LNCaP clone FGC (cell line): Measurements from ENCODE around the gene HOXA2.

Experiments used
- DNase-seq: peaks from one replicate; pipeline ENCODE4 v3.0.0-alpha.2; 2011; ENCODE audit warnings: low read depth
- H3K4me3 ChIP-seq: 2 replicates; pipeline ENCODE4 v1.5.1; 2011; ENCODE audit warnings: mild to moderate bottlenecking, low read depth, low read length, control low read depth
- CTCF ChIP-seq: IDR thresholded peaks from 2 replicates; pipeline ENCODE4 v1.5.1; 2012; ENCODE audit warnings: mild to moderate bottlenecking; ENCODE audit not compliant: control insufficient read depth, insufficient read depth; ENCODE audit errors: extremely low read depth

Gene HOXA2

GRCh38 chr7:27148031-27148755 lies 45.7 kb upstream of the HOXA2 start:
- TF ChIP-seq CTCF, result no peak
- DNase-seq, result no peak
- H3K4me3 ChIP-seq, result no peak overlapping the region

GRCh38 chr7:27147199-27148030 lies 44.9 kb upstream of the HOXA2 start, which contains the start of gene HOXA6:
Gene HOXA6, minus strand, starts transcription at chr7:27147774. Its CDS starts 25 bp downstream, at chr7:27147749.
- H3K4me3 ChIP-seq, result no peak within 1 kb of the TSS
- no peak for TF ChIP-seq CTCF
- no peak for DNase-seq

GRCh38 chr7:27146491-27147198 lies 44.2 kb upstream of the HOXA2 start:
- no peak overlapping the region for H3K4me3 ChIP-seq
- no peak for TF ChIP-seq CTCF

GRCh38 chr7:27145914-27146412 lies 43.5 kb upstream of the HOXA2 start:
- no peak overlapping the region for H3K4me3 ChIP-seq
- TF ChIP-seq CTCF, result no peak
- no peak for DNase-seq

More at GRCh38 chr7:27146491-27147198, 44.2 kb upstream of the HOXA2 start:
- DNase-seq, result no peak

GRCh38 chr7:27145165-27145913 lies 42.9 kb upstream of the HOXA2 start:
- H3K4me3 ChIP-seq, result no peak overlapping the region
- no peak for TF ChIP-seq CTCF
- no peak for DNase-seq

- DNase-seq, result no peak
- TF ChIP-seq CTCF, result no peak
- no peak overlapping the region for H3K4me3 ChIP-seq
These were observed 42.3 kb upstream of the HOXA2 start for GRCh38 chr7:27144781-27145164.
